ENCODE results near the gene ENDOU.

GRCh38 chr12:47744005-47744651, 18.8 kb upstream of the ENDOU start:
- TF ChIP-seq CTCF (IDR thresholded peaks at IDR 0.05) (peak in 2 of 4 experiments; percentile 21 to 38), POLR2A (IDR thresholded peaks at IDR 0.05) (no peak), POLR2AphosphoS5 (IDR thresholded peaks at IDR 0.05) (no peak)

Data from gastroesophageal sphincter (tissue), 3 donors.